Gastroesophageal sphincter (tissue), 4 donors: Measurements from ENCODE around the gene LCTL. TPM values are rescaled to one million over a fixed set of nuclear protein-coding genes. Genes with fewer than 3 reads are reported as not detected.
A peak's percentile ranks its signal among the peaks of the same experiment; 100 is the strongest.

Experiments used
- ATAC-seq: fragments of 150-250 bp; one replicate; pipeline ENCODE4 v1.9.1; 2016; ENCODE audit warnings: mild to moderate bottlenecking, moderate library complexity
- H3K27ac ChIP-seq, 4 donors: fragments of 200-600 bp; sonication (generic) in 3 of 4; 1 replicate in 3 of 4; 2 replicates in 1 of 4; pipeline ENCODE4 v1.5.1; 2016 to 2019
- H3K27me3 ChIP-seq: fragments of 200-600 bp; sonication (generic); one replicate; pipeline ENCODE4 v1.5.1; 2019
- H3K36me3 ChIP-seq, 2 donors: fragments of 200-600 bp; sonication (generic); one replicate each; pipeline ENCODE4 v1.5.1; 2019; ENCODE audit warnings: control low read depth in 1 of 2
- H3K4me1 ChIP-seq, 3 donors: fragments of 200-600 bp; sonication (generic); 1 replicate in 2 of 3; 2 replicates in 1 of 3; pipeline ENCODE4 v1.5.1; 2016 to 2019; ENCODE audit warnings: control low read depth in 2 of 3
- H3K4me3 ChIP-seq, 2 donors: fragments of 200-600 bp; sonication (generic); one replicate each; pipeline ENCODE4 v1.5.1; 2019; ENCODE audit warnings: mild to moderate bottlenecking in 1 of 2, moderate library complexity in 1 of 2
- H3K9me3 ChIP-seq, 3 donors: fragments of 200-600 bp; sonication (generic); one replicate each; pipeline ENCODE4 v1.5.1; 2017 to 2019; ENCODE audit warnings: control low read depth in 2 of 3
- EP300 ChIP-seq: sonication (generic); formaldehyde crosslinking; IDR thresholded peaks from one replicate; pipeline ENCODE4 v1.6.1; 2017; ENCODE audit warnings: antibody characterized with exemption, mild to moderate bottlenecking
- POLR2A ChIP-seq, 2 donors: fragments of 450-650 bp; IDR thresholded peaks; one replicate each; pipeline ENCODE4 v1.6.1; 2017; ENCODE audit warnings: antibody characterized with exemption in 2 of 2, mild to moderate bottlenecking in 2 of 2, moderate library complexity in 1 of 2
- POLR2AphosphoS5 ChIP-seq: sonication (generic); formaldehyde crosslinking; IDR thresholded peaks from one replicate; pipeline ENCODE4 v1.6.1; 2017; ENCODE audit warnings: antibody characterized with exemption
- WGBS, 2 donors: methylation state at CpG; one replicate each; pipeline ENCODE4 v1.1.5; 2018; ENCODE audit warnings: low coverage in 1 of 2; 5-methylcytosine and 5-hydroxymethylcytosine counted together
- total RNA-seq, 4 donors: library from RNA; depleted of rRNA; stranded (reverse); fragments of >200 nt; gene quantifications; one replicate each; pipeline ENCODE4 v1.1.0, GENCODE V29; 2016
- TF ChIP-seq, protein P1 (sequence below), 4 experiments: fragments of 200-600 bp in 2 of 4; fragments of 450-650 bp in 2 of 4; sonication (generic) in 1 of 4; IDR thresholded peaks; one replicate each; pipeline ENCODE4 v1.5.1; 2017 to 2019; ENCODE audit warnings: antibody characterized with exemption in 4 of 4, mild to moderate bottlenecking in 2 of 4, moderate library complexity in 2 of 4

Gene LCTL
- total RNA-seq, 4 donors from 2014 or later = not detected

DNA sequence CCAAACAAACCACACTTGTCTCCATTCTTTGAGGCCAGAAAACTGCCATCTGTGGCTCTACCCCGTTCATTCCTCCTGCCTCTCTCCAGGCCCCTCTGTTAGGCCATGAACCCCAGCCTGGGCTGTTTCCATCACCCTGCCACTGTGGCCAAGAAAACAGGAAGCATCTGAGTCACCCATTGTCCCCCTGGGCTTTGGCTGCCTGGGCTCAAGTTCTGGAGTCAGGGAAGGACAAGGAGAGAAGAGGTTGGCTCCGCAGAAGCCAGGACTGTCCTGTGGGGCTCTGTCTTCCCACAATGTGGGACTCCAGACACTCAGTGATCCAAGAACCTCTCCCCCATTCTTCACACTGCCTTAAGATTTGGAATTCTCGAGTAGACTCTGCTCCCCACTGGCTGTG lies 14.8 kb upstream of the LCTL start:
- Histone ChIP-seq H3K4me3 (no peak overlapping the region), H3K36me3 (no peaks in the 10 kb centered on the region), H3K27ac (no peak overlapping the region), H3K27me3 (peaks cover 7% of the 10 kb centered on the region), H3K4me1 (no peaks in the 10 kb centered on the region), H3K9me3 (no peaks in the 10 kb centered on the region)
- ATAC-seq = peak; percentile 41
- WGBS, 2 donors = 52 to 59% methylated on average over 2 of the region's 3 CpGs
- TF ChIP-seq POLR2AphosphoS5 (no peak), POLR2A (IDR thresholded peaks at IDR 0.05) (no peak), EP300 (no peak)
- TF ChIP-seq, protein P1, sequence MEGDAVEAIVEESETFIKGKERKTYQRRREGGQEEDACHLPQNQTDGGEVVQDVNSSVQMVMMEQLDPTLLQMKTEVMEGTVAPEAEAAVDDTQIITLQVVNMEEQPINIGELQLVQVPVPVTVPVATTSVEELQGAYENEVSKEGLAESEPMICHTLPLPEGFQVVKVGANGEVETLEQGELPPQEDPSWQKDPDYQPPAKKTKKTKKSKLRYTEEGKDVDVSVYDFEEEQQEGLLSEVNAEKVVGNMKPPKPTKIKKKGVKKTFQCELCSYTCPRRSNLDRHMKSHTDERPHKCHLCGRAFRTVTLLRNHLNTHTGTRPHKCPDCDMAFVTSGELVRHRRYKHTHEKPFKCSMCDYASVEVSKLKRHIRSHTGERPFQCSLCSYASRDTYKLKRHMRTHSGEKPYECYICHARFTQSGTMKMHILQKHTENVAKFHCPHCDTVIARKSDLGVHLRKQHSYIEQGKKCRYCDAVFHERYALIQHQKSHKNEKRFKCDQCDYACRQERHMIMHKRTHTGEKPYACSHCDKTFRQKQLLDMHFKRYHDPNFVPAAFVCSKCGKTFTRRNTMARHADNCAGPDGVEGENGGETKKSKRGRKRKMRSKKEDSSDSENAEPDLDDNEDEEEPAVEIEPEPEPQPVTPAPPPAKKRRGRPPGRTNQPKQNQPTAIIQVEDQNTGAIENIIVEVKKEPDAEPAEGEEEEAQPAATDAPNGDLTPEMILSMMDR (IDR thresholded peaks at IDR 0.05) = no peak

GRCh38 chr15:66578286-66578875 lies 12.6 kb upstream of the LCTL start:
- 44 to 100% methylated on average over 4 to 8 of the region's 10 CpGs for WGBS, 2 donors
- no peak for ATAC-seq
- TF ChIP-seq, protein P1 (IDR thresholded peaks at IDR 0.05) = no peak
- TF ChIP-seq POLR2AphosphoS5 (no peak), EP300 (no peak), POLR2A (IDR thresholded peaks at IDR 0.05) (no peak)

DNA sequence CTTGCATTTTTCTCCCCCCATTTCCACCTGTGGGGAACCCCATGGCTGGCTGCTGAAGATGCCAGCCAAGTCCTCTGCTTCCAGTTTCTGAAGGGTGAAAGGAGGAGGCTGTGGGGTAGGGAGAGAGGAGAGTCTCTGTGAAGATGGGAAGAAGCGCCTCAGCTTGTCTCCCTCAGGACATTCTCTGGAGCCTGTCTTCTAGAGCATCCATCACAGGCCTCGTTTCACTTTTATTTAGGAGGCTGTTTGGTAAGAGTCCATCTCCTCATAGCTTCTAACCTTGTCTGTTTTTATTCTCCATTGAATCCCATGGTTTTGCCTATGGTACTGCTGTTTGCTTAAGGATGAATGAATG lies 8.8 kb upstream of the LCTL start:
- TF ChIP-seq POLR2A (IDR thresholded peaks at IDR 0.05) (no peak), POLR2AphosphoS5 (no peak), EP300 (no peak)
- TF ChIP-seq, protein P1 (IDR thresholded peaks at IDR 0.05) = no peak
- Histone ChIP-seq H3K36me3 (no peaks in the 10 kb centered on the region), H3K27ac (no peak overlapping the region), H3K4me3 (no peak overlapping the region), H3K9me3 (no peaks in the 10 kb centered on the region), H3K27me3 (no peaks in the 10 kb centered on the region), H3K4me1 (peaks cover 0 to 6% (median 0%) of the 10 kb centered on the region in 3 donors)
- WGBS, 2 donors = 0 to 17% methylated on average over 1 of the region's 2 CpGs
- ATAC-seq = no peak

More at GRCh38 chr15:66578286-66578875, 12.6 kb upstream of the LCTL start:
- Histone ChIP-seq H3K4me3 (no peak overlapping the region), H3K9me3 (no peaks in the 10 kb centered on the region), H3K27me3 (no peaks in the 10 kb centered on the region), H3K4me1 (peaks cover 0 to 6% (median 0%) of the 10 kb centered on the region in 3 donors), H3K27ac (no peak overlapping the region), H3K36me3 (no peaks in the 10 kb centered on the region)

- no peak for ATAC-seq
These were observed 8.2 kb upstream of the LCTL start for GRCh38 chr15:66573719-66574595.

More at GRCh38 chr15:66573719-66574595, 8.2 kb upstream of the LCTL start:
- H3K4me1 ChIP-seq = peaks cover 0 to 6% (median 0%) of the 10 kb centered on the region in 3 donors
- no peak overlapping the region for H3K4me3 ChIP-seq
- no peak overlapping the region for H3K27ac ChIP-seq
- WGBS, 2 donors = 26 to 61% methylated on average over 5 to 8 of the region's 10 CpGs
- H3K27me3 ChIP-seq = no peaks in the 10 kb centered on the region
- no peaks in the 10 kb centered on the region for H3K36me3 ChIP-seq
- no peaks in the 10 kb centered on the region for H3K9me3 ChIP-seq
- TF ChIP-seq POLR2AphosphoS5 (no peak), EP300 (no peak), POLR2A (IDR thresholded peaks at IDR 0.05) (no peak)
- TF ChIP-seq, protein P1 (IDR thresholded peaks at IDR 0.05) = no peak
